Measurements from ENCODE around the gene LSG1. TPM values are rescaled to one million over a fixed set of nuclear protein-coding genes. Genes with fewer than 3 reads are reported as not detected.

Gene LSG1
- 15.3 and 26.4 TPM in 2 replicates for total RNA-seq

GRCh38 chr3:194671900-194672808 lies at the start of gene LSG1:
Gene LSG1, minus strand, starts transcription at chr3:194672191. Its CDS starts 29 bp downstream, at chr3:194672162.

GRCh38 chr3:194685718-194686413 lies 13.9 kb upstream of the LSG1 start, which contains the start of gene FAM43A:
Gene FAM43A, plus strand, starts transcription at chr3:194685883. Its CDS starts 944 bp downstream, at chr3:194686827.

GRCh38 chr3:194633349-194634004 lies 38.5 kb downstream of the LSG1 start, which contains the start of gene TMEM44:
Gene TMEM44, minus strand, starts transcription at chr3:194633419. Its CDS starts 204 bp downstream, at chr3:194633215.

Other genes starting within 250 kb of the LSG1 start
- 196 and 202 TPM in 2 replicates for gene ATP13A3, start 185.2 kb downstream of the LSG1 start, total RNA-seq
- gene TMEM44, start 38.8 kb downstream of the LSG1 start, total RNA-seq = 9.5 and 14.9 TPM in 2 replicates
- 0.72 and 1.4 TPM in 2 replicates for gene FAM43A, start 13.7 kb upstream of the LSG1 start, total RNA-seq